ENCODE data around the gene HSPG2.
"Not testable (repeated sequence)": the region's sequence is repeated elsewhere in the genome, so short reads cannot be mapped to it uniquely, and the experiment has no call there.

Gene HSPG2

DNA sequence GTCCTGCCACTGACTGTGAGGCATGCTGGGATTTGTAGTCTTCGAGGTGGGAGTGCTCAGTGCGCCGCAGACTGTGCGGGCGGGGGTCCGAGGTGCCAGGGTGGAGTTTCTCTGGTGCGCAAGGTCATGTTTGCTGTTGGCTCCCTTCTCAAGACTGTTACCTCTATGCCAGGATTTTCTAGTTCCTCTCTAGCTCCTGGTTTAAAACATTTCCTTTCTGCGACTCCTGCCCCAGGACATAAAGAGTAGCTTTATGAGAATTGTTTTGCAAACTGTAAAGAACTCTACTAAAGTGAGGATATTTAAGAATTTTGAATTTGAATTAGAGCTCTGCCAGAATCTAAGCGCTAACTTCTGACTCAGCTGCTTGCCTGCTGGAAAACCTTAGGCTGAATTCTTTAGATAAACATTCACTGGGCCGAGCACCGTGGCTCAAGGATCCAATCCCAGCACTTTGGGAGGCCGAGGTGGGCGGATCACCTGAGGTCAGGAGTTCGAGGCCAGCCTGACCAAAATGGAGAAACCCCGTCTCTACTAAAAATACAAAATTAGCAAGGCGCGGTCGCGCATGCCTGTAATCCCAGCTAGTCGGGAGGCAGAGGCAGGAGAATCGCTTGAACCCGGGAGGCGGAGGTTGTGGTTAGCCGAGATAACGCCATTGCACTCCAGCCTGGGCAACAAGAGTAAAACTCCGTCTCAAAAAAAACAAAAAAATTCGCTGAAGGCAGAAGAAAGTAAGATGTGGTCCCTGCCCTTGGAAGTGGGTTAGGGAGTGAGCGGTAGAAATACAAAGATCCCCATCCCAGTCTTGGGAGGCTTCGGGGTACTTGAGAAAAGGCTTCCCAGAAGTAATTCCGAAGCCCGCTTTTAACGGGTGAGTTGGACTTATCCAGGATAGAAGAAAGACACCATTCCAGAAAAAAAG, 153.2 kb downstream of the HSPG2 start:
- peak overlapping the region; percentile 92 for H3K4me3 Mint-ChIP-seq
- peak overlapping the region; percentile 100 for H3K27ac Mint-ChIP-seq
- no peak for DNase-seq
- peak; percentile 84 for ATAC-seq
- H3K4me1 Mint-ChIP-seq = peaks cover 31% of the 10 kb centered on the region
- H3K9me3 Mint-ChIP-seq = no peaks in the 10 kb centered on the region
- H3K36me3 Mint-ChIP-seq (ENCODE audit: low read depth) = peaks cover 11% of the 10 kb centered on the region
- no peaks in the 10 kb centered on the region for H3K27me3 Mint-ChIP-seq

DNA sequence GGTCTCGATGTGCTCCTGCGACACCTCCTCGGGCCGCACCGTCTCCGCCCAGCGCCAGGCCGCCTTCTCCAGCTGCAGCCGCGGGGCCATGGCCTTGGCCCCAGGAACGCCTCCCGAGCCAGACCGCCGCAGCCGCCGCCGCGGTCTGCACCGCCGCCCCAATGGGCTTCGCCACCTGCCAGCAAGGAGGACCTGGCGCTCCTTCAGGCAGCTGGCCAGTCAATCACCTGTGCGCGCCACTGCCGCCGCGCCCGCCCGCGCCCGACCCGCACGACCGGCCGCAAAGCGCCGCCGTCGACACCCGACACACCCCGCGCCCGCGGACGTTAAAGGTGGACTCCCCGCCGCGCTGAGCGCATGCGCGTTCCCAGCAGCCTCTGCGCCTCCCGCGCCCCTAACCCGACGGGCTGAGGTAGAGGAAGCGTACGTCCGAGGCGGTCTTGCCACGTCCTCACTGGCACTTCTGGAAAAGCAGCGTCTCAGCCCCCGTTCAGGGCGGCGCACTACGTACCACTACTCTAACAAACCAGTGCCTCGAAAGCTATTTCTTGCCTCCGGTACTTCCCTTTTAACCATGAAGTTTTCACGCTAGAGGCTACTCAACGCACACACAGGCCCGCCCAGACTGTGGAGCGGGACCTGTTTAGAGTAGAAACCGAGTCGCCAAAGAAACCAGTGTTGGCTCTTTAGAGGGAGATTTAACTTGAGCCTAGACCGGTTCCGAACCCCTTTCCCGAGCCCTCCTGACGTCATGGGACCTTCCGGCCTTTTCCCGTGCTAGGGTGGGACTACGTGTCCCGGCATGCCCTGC, 154.0 kb downstream of the HSPG2 start, which contains the start of gene USP48:
Gene USP48, minus strand, starts transcription at position 282 of the 811 bp plus-strand sequence. Its CDS starts 192 bp downstream, at position 90.
- Mint-ChIP-seq H3K4me3 (peak within 1 kb of the TSS; percentile 92), H3K4me1 (peaks cover 38% of the 10 kb centered on the region), H3K27me3 (no peaks in the 10 kb centered on the region), H3K27ac (peak within 1 kb of the TSS; percentile 100), H3K9me3 (no peaks in the 10 kb centered on the region), H3K36me3 (ENCODE audit: low read depth) (peaks cover 12% of the 10 kb centered on the region)
- DNase-seq (peak; percentile 98), ATAC-seq (peak; percentile 79)

DNA sequence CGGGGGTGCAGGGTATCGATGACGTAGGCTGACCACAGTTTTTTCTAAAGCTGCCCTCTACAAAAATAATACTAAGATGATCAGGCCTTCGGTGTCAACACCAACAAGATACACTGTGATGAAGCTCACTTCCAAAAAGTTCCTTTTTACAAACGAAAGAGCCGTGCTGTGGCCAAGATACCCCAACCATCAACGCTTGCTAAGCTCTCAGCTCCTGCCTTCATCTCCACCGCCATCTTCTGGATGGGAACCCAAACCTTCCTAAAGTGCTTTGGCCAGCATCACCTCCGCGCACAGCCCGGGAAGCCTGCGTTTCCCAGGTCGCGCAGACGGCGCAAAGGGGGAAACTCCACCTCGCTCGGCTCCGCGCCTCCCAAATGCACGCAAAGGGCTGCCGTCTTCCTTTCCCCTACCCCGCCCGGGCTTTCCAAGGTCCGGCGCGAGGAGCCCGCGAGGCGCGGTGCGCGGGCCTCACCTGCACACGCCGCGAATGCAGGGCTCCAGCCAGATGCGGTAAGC, 154.7 kb downstream of the HSPG2 start:
- Mint-ChIP-seq H3K27me3 (no peaks in the 10 kb centered on the region), H3K9me3 (no peaks in the 10 kb centered on the region), H3K27ac (peak overlapping the region; percentile 100), H3K4me3 (peak overlapping the region; percentile 92), H3K4me1 (peaks cover 43% of the 10 kb centered on the region), H3K36me3 (ENCODE audit: low read depth) (peaks cover 14% of the 10 kb centered on the region)
- peak; percentile 3 for ATAC-seq
- peak; percentile 56 for DNase-seq

DNA sequence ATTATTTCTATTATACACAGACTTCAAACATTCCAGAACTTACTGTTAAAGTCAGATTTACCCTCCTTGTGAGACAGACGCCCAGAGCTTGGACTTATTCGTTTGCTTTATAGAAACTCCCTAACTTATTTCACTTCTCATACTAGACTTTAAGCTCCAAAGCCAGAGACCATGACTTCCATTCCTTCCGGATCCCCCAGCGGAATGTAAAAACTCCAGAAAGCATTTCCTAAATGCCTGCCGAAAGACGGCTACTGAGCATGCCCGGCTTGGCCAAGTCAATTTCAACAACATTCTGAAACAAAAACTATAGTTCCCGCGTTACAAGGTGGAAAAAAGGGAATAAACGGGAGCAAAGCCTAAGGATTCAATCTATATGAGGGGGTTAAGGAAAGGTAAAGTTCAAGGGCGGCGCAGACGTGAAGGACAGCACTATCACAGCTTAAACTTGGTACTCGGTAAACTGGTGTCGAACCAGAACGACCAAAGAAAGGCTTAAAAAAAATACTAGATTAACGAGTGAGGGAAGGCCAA, 155.2 kb downstream of the HSPG2 start:
- DNase-seq = no peak
- peaks cover 48% of the 10 kb centered on the region for H3K4me1 Mint-ChIP-seq
- peaks cover 14% of the 10 kb centered on the region for H3K36me3 Mint-ChIP-seq (ENCODE audit: low read depth)
- no peaks in the 10 kb centered on the region for H3K9me3 Mint-ChIP-seq
- peak overlapping the region; percentile 100 for H3K27ac Mint-ChIP-seq
- no peak for ATAC-seq
- H3K27me3 Mint-ChIP-seq = no peaks in the 10 kb centered on the region
- peak overlapping the region; percentile 92 for H3K4me3 Mint-ChIP-seq

DNA sequence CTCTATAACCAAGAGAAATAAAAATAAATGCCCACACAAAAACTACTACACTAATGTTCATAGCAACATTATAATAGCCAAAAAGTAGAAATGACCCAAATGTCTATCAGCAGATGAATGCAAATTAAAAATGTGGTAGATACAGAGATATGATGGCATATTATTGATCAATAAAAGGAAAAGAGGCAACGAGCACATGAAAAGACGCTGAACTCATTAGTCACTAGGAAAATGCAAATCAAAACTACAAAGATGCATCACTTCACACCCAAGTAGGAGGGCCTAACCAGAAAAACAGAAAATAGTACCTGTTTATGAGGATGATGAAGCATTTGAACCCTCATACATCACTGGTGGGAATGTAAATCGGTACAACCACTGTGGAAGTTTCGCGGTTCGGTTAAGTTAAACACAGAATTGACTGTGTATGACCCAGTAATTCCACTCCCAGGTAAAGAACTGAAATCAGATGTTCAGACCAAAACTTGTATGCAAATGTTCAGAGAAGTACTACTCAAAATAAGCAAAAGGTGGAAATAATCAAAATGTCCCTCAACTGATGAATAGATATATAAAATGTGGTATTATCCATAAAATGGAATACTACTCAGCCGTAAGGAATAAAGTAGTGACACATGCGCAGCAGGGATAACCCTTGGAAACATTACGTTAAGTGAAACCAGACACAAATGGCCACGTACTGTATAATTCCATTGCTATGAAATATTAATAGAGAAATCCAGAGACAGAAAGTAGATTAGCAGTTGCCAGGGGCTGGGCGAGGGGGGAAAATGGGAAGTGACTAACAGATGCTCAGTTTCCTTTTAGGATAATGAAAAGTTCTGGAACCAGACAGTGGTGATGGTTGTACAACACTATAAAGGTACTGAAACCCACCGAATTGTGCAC, 157.2 kb downstream of the HSPG2 start:
- H3K36me3 Mint-ChIP-seq (ENCODE audit: low read depth) = peaks cover 14% of the 10 kb centered on the region
- peak overlapping the region; percentile 98 for H3K27ac Mint-ChIP-seq
- H3K9me3 Mint-ChIP-seq = no peaks in the 10 kb centered on the region
- peak; percentile 58 for ATAC-seq
- H3K27me3 Mint-ChIP-seq = no peaks in the 10 kb centered on the region
- H3K4me3 Mint-ChIP-seq = peak overlapping the region; percentile 79
- DNase-seq = peak; percentile 40
- peaks cover 66% of the 10 kb centered on the region for H3K4me1 Mint-ChIP-seq

DNA sequence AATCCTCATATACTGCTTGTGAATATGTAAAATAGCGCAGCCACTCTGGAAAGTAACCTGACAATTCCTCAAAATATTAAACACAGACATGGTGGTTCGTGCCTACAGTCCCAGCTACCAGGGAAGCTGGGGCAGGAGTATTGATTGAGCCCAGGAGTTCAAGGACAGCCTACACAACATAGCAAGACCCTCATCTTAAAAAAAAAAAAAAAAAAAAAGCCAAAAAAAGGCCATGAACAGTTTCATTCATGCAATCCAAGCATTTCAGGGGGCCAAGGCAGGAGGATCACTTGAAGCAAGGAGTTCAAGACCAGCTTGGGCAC, 158.7 kb downstream of the HSPG2 start:
- DNase-seq (no peak), ATAC-seq (no peak)
- Mint-ChIP-seq H3K4me3 (no peak overlapping the region), H3K9me3 (no peaks in the 10 kb centered on the region), H3K36me3 (ENCODE audit: low read depth) (peaks cover 14% of the 10 kb centered on the region), H3K4me1 (peaks cover 67% of the 10 kb centered on the region), H3K27me3 (no peaks in the 10 kb centered on the region), H3K27ac (no peak overlapping the region)

DNA sequence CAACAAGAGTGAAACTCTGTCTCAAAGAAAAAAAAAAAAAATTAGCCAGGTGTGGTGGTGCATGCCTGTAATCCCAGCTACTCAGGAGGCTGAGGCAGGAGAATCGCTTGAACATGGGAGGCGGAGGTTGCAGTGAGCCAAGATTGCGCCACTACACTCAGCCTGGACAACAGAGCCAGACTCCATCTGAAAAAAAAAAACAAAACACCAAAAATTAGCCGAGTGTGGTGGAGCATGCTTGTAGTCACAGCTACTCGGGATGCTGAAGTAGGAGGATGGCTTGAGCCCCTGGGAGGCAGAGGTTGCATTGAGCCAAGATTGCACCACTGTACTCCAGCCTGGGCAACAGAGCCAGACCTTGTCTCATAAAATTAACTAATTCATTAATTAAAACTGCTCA, 160.2 kb downstream of the HSPG2 start:
- peaks cover 71% of the 10 kb centered on the region for H3K4me1 Mint-ChIP-seq
- H3K36me3 Mint-ChIP-seq (ENCODE audit: low read depth) = peaks cover 10% of the 10 kb centered on the region
- not testable (repeated sequence) for H3K27ac Mint-ChIP-seq, H3K9me3 Mint-ChIP-seq, H3K27me3 Mint-ChIP-seq, H3K4me3 Mint-ChIP-seq, DNase-seq, ATAC-seq

DNA sequence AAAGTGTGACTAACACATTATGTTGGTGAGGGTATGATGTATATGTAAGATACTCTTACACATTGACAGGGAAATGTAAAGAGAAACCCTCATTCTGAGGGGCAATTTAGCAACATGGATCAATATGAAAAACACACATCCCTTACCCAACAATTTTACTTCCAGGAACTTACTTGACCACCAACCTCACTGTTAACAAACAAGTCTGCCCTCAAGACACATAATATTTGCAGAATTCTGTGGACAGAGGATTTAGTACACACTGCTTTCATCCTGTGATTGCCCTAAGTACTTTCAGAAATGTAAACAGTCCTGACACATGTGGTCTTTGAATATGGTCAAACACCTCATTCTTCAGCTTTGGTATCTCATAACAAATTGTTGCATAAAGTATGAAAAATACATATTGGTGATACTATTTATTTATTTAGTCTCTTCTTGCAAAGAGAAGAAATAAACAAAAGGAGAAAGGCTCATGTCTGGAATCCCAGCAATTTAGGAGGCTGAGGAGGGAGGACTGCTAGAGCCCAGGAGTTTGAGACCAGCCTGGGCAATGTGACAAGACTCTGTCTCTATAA, 161.0 kb downstream of the HSPG2 start:
- Mint-ChIP-seq H3K4me3 (no peak overlapping the region), H3K9me3 (no peaks in the 10 kb centered on the region), H3K27ac (peak overlapping the region; percentile 70), H3K4me1 (peaks cover 68% of the 10 kb centered on the region), H3K36me3 (ENCODE audit: low read depth) (peaks cover 10% of the 10 kb centered on the region), H3K27me3 (no peaks in the 10 kb centered on the region)
- DNase-seq = no peak
- ATAC-seq = no peak

DNA sequence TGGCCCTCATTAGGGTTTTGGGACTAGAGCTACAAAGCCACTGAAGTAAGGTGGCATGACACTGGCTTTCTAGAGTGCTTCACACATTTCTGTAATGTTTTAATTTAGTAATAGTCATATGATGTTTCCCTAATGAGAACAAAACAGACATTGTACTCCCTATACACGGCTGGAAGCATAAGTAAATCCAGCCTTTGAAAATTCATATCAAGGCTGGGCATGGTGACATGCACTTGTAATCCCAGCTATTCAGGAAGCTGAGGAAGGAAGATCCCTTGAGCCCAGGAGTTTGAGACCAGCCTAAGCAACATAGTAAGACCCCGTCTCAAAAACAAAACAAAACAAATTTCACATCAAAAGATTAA, 161.6 kb downstream of the HSPG2 start:
- no peaks in the 10 kb centered on the region for H3K27me3 Mint-ChIP-seq

DNA sequence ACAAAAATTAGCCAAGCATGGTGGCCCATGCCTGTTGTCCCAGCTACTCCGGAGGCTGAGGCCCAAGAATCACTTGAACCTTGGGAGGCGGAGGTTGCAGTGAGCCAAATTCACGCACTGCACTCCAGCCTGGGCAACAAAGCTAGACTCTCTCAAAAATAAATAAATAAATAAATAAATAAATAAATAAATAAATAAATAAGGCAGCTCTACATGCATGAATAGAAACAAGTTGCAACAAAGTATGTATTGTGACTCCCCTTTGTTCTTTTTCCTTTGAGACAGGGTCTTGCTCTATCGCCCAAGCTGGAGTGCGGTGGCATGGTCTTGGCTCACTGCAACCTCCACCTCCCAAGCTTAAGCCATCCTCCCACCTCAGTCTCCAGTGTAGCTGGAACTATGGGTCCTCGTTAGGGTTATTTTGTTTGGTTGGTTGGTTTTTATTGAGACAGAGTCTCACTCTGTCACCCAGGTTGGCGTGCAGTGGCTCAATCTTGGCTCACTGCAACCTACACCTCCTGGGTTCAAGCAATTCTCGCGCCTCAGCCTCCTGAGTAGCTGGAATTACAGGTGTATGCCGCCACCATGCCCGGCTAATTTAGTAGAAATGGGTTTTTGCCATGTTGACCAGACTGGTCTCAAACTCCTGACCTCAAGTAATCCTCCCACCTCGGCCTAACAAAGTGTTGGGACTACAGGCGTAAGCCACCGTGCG, 162.1 kb downstream of the HSPG2 start:
- no peaks in the 10 kb centered on the region for H3K27me3 Mint-ChIP-seq
- no peak for DNase-seq
- no peaks in the 10 kb centered on the region for H3K9me3 Mint-ChIP-seq
- no peak overlapping the region for H3K4me3 Mint-ChIP-seq
- H3K36me3 Mint-ChIP-seq (ENCODE audit: low read depth) = peaks cover 10% of the 10 kb centered on the region
- ATAC-seq = no peak
- H3K27ac Mint-ChIP-seq = no peak overlapping the region
- peaks cover 67% of the 10 kb centered on the region for H3K4me1 Mint-ChIP-seq

More for the DNA sequence above, 161.6 kb downstream of the HSPG2 start:
- H3K36me3 Mint-ChIP-seq (ENCODE audit: low read depth) = peaks cover 10% of the 10 kb centered on the region
- DNase-seq (no peak), ATAC-seq (no peak)
- no peaks in the 10 kb centered on the region for H3K9me3 Mint-ChIP-seq
- no peak overlapping the region for H3K4me3 Mint-ChIP-seq
- H3K27ac Mint-ChIP-seq = peak overlapping the region; percentile 70
- H3K4me1 Mint-ChIP-seq = peaks cover 68% of the 10 kb centered on the region

DNA sequence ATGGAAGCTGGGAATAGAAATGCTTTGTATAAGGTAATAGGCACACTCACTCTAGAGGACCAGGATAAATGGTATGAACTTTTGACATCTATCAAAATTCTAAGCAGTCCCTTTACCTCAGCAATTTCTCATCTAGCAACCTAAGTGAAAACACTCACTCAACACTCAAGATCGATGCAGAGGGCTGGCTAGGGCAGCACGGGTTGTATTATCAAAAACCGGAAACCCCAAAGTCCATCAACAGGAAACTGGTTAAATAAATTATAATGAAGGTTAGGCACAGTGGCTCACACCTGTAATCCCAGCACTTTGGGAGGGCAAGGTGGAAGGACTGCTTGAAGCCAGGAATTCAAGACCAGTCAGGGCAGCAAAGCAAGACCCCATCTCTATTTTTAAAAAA, 163.5 kb downstream of the HSPG2 start:
- DNase-seq (no peak), ATAC-seq (peak; percentile 40)
- Mint-ChIP-seq H3K4me1 (peaks cover 66% of the 10 kb centered on the region), H3K36me3 (ENCODE audit: low read depth) (peaks cover 14% of the 10 kb centered on the region), H3K27ac (peak overlapping the region; percentile 56), H3K4me3 (no peak overlapping the region), H3K9me3 (no peaks in the 10 kb centered on the region), H3K27me3 (no peaks in the 10 kb centered on the region)
